Colonic mucosa (tissue), 4 donors: ENCODE data around the gene DEFB123. TPM values are rescaled to one million over a fixed set of nuclear protein-coding genes. Genes with fewer than 3 reads are reported as not detected.
"Not testable (repeated sequence)": the region's sequence is repeated elsewhere in the genome, so short reads cannot be mapped to it uniquely, and the experiment has no call there.

Experiments used
- DNase-seq: peaks from one replicate; pipeline ENCODE4 v3.0.0-alpha.2; 2020
- H3K27ac ChIP-seq: fragments of 200-600 bp; one replicate; pipeline ENCODE4 v1.8.0; 2021
- H3K27me3 ChIP-seq: fragments of 200-600 bp; one replicate; pipeline ENCODE4 v1.8.0; 2021
- H3K36me3 ChIP-seq: fragments of 200-600 bp; one replicate; pipeline ENCODE4 v1.8.0; 2021
- H3K4me1 ChIP-seq: fragments of 200-600 bp; one replicate; pipeline ENCODE4 v1.8.0; 2021; ENCODE audit warnings: mild to moderate bottlenecking
- H3K4me3 ChIP-seq: fragments of 200-600 bp; one replicate; pipeline ENCODE4 v1.8.0; 2021
- H3K9ac ChIP-seq, 2 donors: one replicate each; pipeline ENCODE4 v1.7.0; 2013; ENCODE audit warnings: control low read depth in 2 of 2, low read depth in 2 of 2, low read length in 2 of 2
- H3K9me3 ChIP-seq: fragments of 200-600 bp; one replicate; pipeline ENCODE4 v1.8.0; 2021
- CTCF ChIP-seq: fragments of 200-600 bp; IDR thresholded peaks from one replicate; pipeline ENCODE4 v1.8.0; 2022; ENCODE audit warnings: antibody characterized with exemption, mild to moderate bottlenecking
- intact Hi-C: fragments of 100-400 bp; cut with DNase I; formaldehyde crosslinking; loops from one replicate; pipeline ENCODE4 v1.14.1; 2022
- total RNA-seq, 2 donors: library from RNA; stranded (reverse); fragmentation: NEBNext Ultra II Directional in 1 of 2; extraction: Animal tissue kit (Norgen Biotek cat#: 25700) in 1 of 2; gene quantifications; one replicate each; pipeline ENCODE4 v1.2.1, GENCODE V29; 2021
- donor health status: healthy.
- donor health status: DM: no; HTN: no; CAD: no.
- donor health status: DM: no; HTN: no; CAD: no.

DEFB123 gene
- total RNA-seq, 2 donors from 2014 or later, result not detected

GRCh38 chr20:31430568-31431115 is 9.8 kb upstream of the DEFB123 start:
- no peak for DNase-seq
- Histone ChIP-seq H3K9ac (no peak overlapping the region), H3K4me1 (no peaks in the 10 kb centered on the region), H3K9me3 (no peaks in the 10 kb centered on the region), H3K27ac (no peak overlapping the region), H3K27me3 (no peaks in the 10 kb centered on the region), H3K4me3 (no peak overlapping the region), H3K36me3 (no peaks in the 10 kb centered on the region)
- no peak for TF ChIP-seq CTCF
- intact Hi-C loops, result no loop called here

- Histone ChIP-seq H3K27ac (no peak overlapping the region), H3K9me3 (no peaks in the 10 kb centered on the region), H3K27me3 (no peaks in the 10 kb centered on the region), H3K36me3 (no peaks in the 10 kb centered on the region), H3K9ac (no peak overlapping the region), H3K4me3 (no peak overlapping the region), H3K4me1 (no peaks in the 10 kb centered on the region)
- TF ChIP-seq CTCF, result no peak
- no peak for DNase-seq
- intact Hi-C loops, result no loop called here
Measured at GRCh38 chr20:31446084-31446819, 5.8 kb downstream of the DEFB123 start.

GRCh38 chr20:31449511-31450414 is 9.3 kb downstream of the DEFB123 start:
- Histone ChIP-seq H3K9me3 (no peaks in the 10 kb centered on the region), H3K27ac (no peak overlapping the region), H3K36me3 (no peaks in the 10 kb centered on the region), H3K4me1 (no peaks in the 10 kb centered on the region), H3K27me3 (no peaks in the 10 kb centered on the region), H3K4me3 (no peak overlapping the region), H3K9ac (no peak overlapping the region)
- DNase-seq, result no peak
- intact Hi-C loops, result no loop called here
- no peak for TF ChIP-seq CTCF

- H3K4me3 ChIP-seq, result no peak overlapping the region
- H3K9me3 ChIP-seq, result no peaks in the 10 kb centered on the region
- H3K27me3 ChIP-seq, result no peaks in the 10 kb centered on the region
- H3K36me3 ChIP-seq, result no peaks in the 10 kb centered on the region
- TF ChIP-seq CTCF, result no peak
- H3K27ac ChIP-seq, result no peak overlapping the region
- DNase-seq, result no peak
- no peaks in the 10 kb centered on the region for H3K4me1 ChIP-seq
- H3K9ac ChIP-seq, result no peak overlapping the region
- intact Hi-C loops, result no loop called here
Measured at GRCh38 chr20:31452575-31452974, 12.1 kb downstream of the DEFB123 start.

GRCh38 chr20:31454361-31454760 is 13.9 kb downstream of the DEFB123 start:
- no peak for DNase-seq
- Histone ChIP-seq H3K27me3 (no peaks in the 10 kb centered on the region), H3K4me3 (no peak overlapping the region), H3K36me3 (no peaks in the 10 kb centered on the region), H3K27ac (no peak overlapping the region), H3K9ac (no peak overlapping the region), H3K9me3 (no peaks in the 10 kb centered on the region), H3K4me1 (no peaks in the 10 kb centered on the region)
- intact Hi-C loops, result no loop called here
- TF ChIP-seq CTCF, result no peak

- H3K4me1 ChIP-seq, H3K4me3 ChIP-seq, H3K27me3 ChIP-seq, H3K9me3 ChIP-seq, intact Hi-C loops, H3K9ac ChIP-seq, H3K36me3 ChIP-seq, DNase-seq, H3K27ac ChIP-seq: not testable (repeated sequence)
Measured at GRCh38 chr20:31470946-31471345, 30.5 kb downstream of the DEFB123 start.
